CD8-positive, alpha-beta memory T cell (primary cell): ENCODE data around the gene AQP12B. TPM values are rescaled to one million over a fixed set of nuclear protein-coding genes. Genes with fewer than 3 reads are reported as not detected.
"Not testable (repeated sequence)": the region's sequence is repeated elsewhere in the genome, so short reads cannot be mapped to it uniquely, and the experiment has no call there.

Source experiments
- CTCF ChIA-PET: fragments of 350-600 bp; sonication (Branson Sonifier 250); formaldehyde crosslinking; loops from one replicate; lab custom pipeline; 2021; ENCODE audit warnings: antibody characterized with exemption; lab: Charles Lee
- POLR2A ChIA-PET: fragments of 350-600 bp; sonication (Branson Sonifier 250); formaldehyde crosslinking; loops from one replicate; lab custom pipeline; 2021; ENCODE audit warnings: antibody characterized with exemption; lab: Charles Lee
- DNase-seq, 5 donors: peaks; one replicate each; pipeline versions ENCODE4 v3.0.0 to v3.0.0-alpha.2; 2020 to 2022; ENCODE audit warnings: mixed read lengths in 1 of 5
- H3K27ac ChIP-seq: one replicate; pipeline ENCODE4 v1.7.0; 2013; ENCODE audit warnings: low read depth, mild to moderate bottlenecking, low read length, moderate library complexity
- H3K27me3 ChIP-seq: 2 replicates; pipeline ENCODE4 v1.7.0; 2013; ENCODE audit warnings: low read length, mild to moderate bottlenecking; ENCODE audit not compliant: insufficient read depth, poor library complexity, severe bottlenecking
- H3K36me3 ChIP-seq: 2 replicates; pipeline ENCODE4 v1.7.0; 2013; ENCODE audit warnings: mild to moderate bottlenecking, low read length, moderate library complexity; ENCODE audit not compliant: insufficient read depth
- H3K4me1 ChIP-seq: 2 replicates; pipeline ENCODE4 v1.7.0; 2013; ENCODE audit warnings: mild to moderate bottlenecking, low read length, moderate library complexity; ENCODE audit not compliant: insufficient read depth
- H3K4me3 ChIP-seq: 2 replicates; pipeline ENCODE4 v1.7.0; 2013; ENCODE audit warnings: mild to moderate bottlenecking, low read length
- H3K9me3 ChIP-seq: 2 replicates; pipeline ENCODE4 v1.7.0; 2013; ENCODE audit warnings: mild to moderate bottlenecking, low read length
- H3K27ac Mint-ChIP-seq, 8 donors: one replicate each; pipeline ENCODE4 v1.8.0; 2020 to 2021; ENCODE audit warnings: mixed read lengths in 8 of 8, mild to moderate bottlenecking in 6 of 8, inconsistent platforms in 3 of 8, moderate library complexity in 3 of 8
- H3K27me3 Mint-ChIP-seq, 2 donors: one replicate each; pipeline ENCODE4 v1.8.0; 2020 to 2021; ENCODE audit warnings: mixed read lengths in 2 of 2, mild to moderate bottlenecking in 1 of 2, moderate library complexity in 1 of 2
- H3K36me3 Mint-ChIP-seq, 3 donors: one replicate each; pipeline ENCODE4 v1.8.0; 2020 to 2021; ENCODE audit warnings: mixed read lengths in 3 of 3, inconsistent platforms in 1 of 3, mild to moderate bottlenecking in 1 of 3
- H3K4me1 Mint-ChIP-seq, 3 donors: one replicate each; pipeline ENCODE4 v1.8.0; 2020 to 2021; ENCODE audit warnings: mixed read lengths in 3 of 3, inconsistent platforms in 1 of 3, mild to moderate bottlenecking in 1 of 3
- H3K4me3 Mint-ChIP-seq, 7 donors: one replicate each; pipeline ENCODE4 v1.8.0; 2020 to 2021; ENCODE audit warnings: mixed read lengths in 7 of 7, mild to moderate bottlenecking in 6 of 7, moderate library complexity in 4 of 7, inconsistent platforms in 2 of 7
- H3K9me3 Mint-ChIP-seq, 5 donors: one replicate each; pipeline ENCODE4 v1.8.0; 2020 to 2022; ENCODE audit warnings: mixed read lengths in 5 of 5, mild to moderate bottlenecking in 3 of 5, moderate library complexity in 2 of 5, inconsistent platforms in 1 of 5
- polyA plus RNA-seq: library from polyadenylated mRNA; unstranded; fragments of 300-500 nt; fragmentation: Illumina TruSeq; gene quantifications from one replicate; pipeline ENCODE4 v1.2.3, GENCODE V29; 2021
- total RNA-seq, 2 experiments: library from RNA; stranded (reverse); gene quantifications; one replicate each; pipeline ENCODE4 v1.2.3, GENCODE V29; 2021

AQP12B gene
- total and polyA plus RNA-seq, 3 experiments from 2014 or later = not detected

- no peaks in the 10 kb centered on the region for H3K27me3 ChIP-seq
- POLR2A ChIA-PET = no interaction called here
- H3K4me1 ChIP-seq = peaks cover 4% of the 10 kb centered on the region
- H3K4me3 Mint-ChIP-seq = peak overlapping the region in 2 of 7 donors; percentile 11 to 12
- no peaks in the 10 kb centered on the region for H3K36me3 Mint-ChIP-seq
- peaks cover 6 to 16% (median 11%) of the 10 kb centered on the region in 3 donors for H3K4me1 Mint-ChIP-seq
- DNase-seq = no peak
- H3K36me3 ChIP-seq = no peaks in the 10 kb centered on the region
- CTCF ChIA-PET = no interaction called here
- no peaks in the 10 kb centered on the region for H3K9me3 Mint-ChIP-seq
- H3K4me3 ChIP-seq = no peak overlapping the region
- H3K9me3 ChIP-seq = no peaks in the 10 kb centered on the region
- no peak overlapping the region for H3K27ac ChIP-seq
- peak overlapping the region in 7 of 8 donors; percentile 1 to 74 (median 40) for H3K27ac Mint-ChIP-seq
- no peaks in the 10 kb centered on the region for H3K27me3 Mint-ChIP-seq
Observed at GRCh38 chr2:240686460-240686859, 3.8 kb upstream of the AQP12B start.

GRCh38 chr2:240685771-240686371 is 3.2 kb upstream of the AQP12B start:
- H3K36me3 ChIP-seq = no peaks in the 10 kb centered on the region
- ChIA-PET POLR2A (no interaction called here), CTCF (no interaction called here)
- no peaks in the 10 kb centered on the region for H3K9me3 ChIP-seq
- no peaks in the 10 kb centered on the region for H3K36me3 Mint-ChIP-seq
- peak in 1 of 5 donors; percentile 47 for DNase-seq
- H3K4me1 Mint-ChIP-seq = peaks cover 6 to 16% (median 11%) of the 10 kb centered on the region in 3 donors
- no peak overlapping the region for H3K4me3 ChIP-seq
- peak overlapping the region in 6 of 8 donors; percentile 13 to 74 (median 64) for H3K27ac Mint-ChIP-seq
- peaks cover 4% of the 10 kb centered on the region for H3K4me1 ChIP-seq
- H3K27me3 ChIP-seq = no peaks in the 10 kb centered on the region
- H3K27me3 Mint-ChIP-seq = no peaks in the 10 kb centered on the region
- H3K9me3 Mint-ChIP-seq = no peaks in the 10 kb centered on the region
- H3K27ac ChIP-seq = no peak overlapping the region
- peak overlapping the region in 2 of 7 donors; percentile 11 to 12 for H3K4me3 Mint-ChIP-seq

GRCh38 chr2:240683980-240684728 is 1.5 kb upstream of the AQP12B start:
- POLR2A ChIA-PET, CTCF ChIA-PET, H3K27me3 Mint-ChIP-seq, H3K27me3 ChIP-seq, H3K9me3 ChIP-seq, H3K9me3 Mint-ChIP-seq, H3K36me3 Mint-ChIP-seq, DNase-seq, H3K4me1 ChIP-seq, H3K4me3 ChIP-seq, H3K27ac ChIP-seq, H3K36me3 ChIP-seq: not testable (repeated sequence)
- H3K4me1 Mint-ChIP-seq = peaks cover 6 to 16% (median 11%) of the 10 kb centered on the region in 3 donors
- peak overlapping the region in 2 of 8 donors; percentile 47 to 70 for H3K27ac Mint-ChIP-seq
- H3K4me3 Mint-ChIP-seq = peak overlapping the region in 6 of 7 donors; percentile 23 to 76 (median 68)

GRCh38 chr2:240683329-240683979 is 769 bp upstream of the AQP12B start:
- H3K4me1 ChIP-seq, H3K36me3 ChIP-seq, H3K9me3 Mint-ChIP-seq, DNase-seq, H3K27me3 Mint-ChIP-seq, H3K4me3 ChIP-seq, H3K36me3 Mint-ChIP-seq, POLR2A ChIA-PET, CTCF ChIA-PET, H3K27ac ChIP-seq, H3K9me3 ChIP-seq, H3K27me3 ChIP-seq: not testable (repeated sequence)
- peak overlapping the region in 6 of 7 donors; percentile 23 to 70 (median 58) for H3K4me3 Mint-ChIP-seq
- peaks cover 6 to 16% (median 11%) of the 10 kb centered on the region in 3 donors for H3K4me1 Mint-ChIP-seq
- peak overlapping the region in 1 of 8 donors; percentile 36 for H3K27ac Mint-ChIP-seq

- H3K27ac ChIP-seq, H3K9me3 Mint-ChIP-seq, H3K27me3 Mint-ChIP-seq, H3K36me3 ChIP-seq, H3K36me3 Mint-ChIP-seq, H3K4me1 ChIP-seq, POLR2A ChIA-PET, H3K4me3 Mint-ChIP-seq, DNase-seq, H3K4me1 Mint-ChIP-seq, H3K27me3 ChIP-seq, CTCF ChIA-PET, H3K9me3 ChIP-seq, H3K4me3 ChIP-seq, H3K27ac Mint-ChIP-seq: not testable (repeated sequence)
Observed at GRCh38 chr2:240680185-240680584, 2.5 kb downstream of the AQP12B start.

- H3K36me3 ChIP-seq, H3K27me3 ChIP-seq, H3K27ac ChIP-seq, H3K9me3 Mint-ChIP-seq, H3K4me3 Mint-ChIP-seq, DNase-seq, H3K4me3 ChIP-seq, H3K4me1 ChIP-seq, POLR2A ChIA-PET, CTCF ChIA-PET, H3K27ac Mint-ChIP-seq, H3K27me3 Mint-ChIP-seq, H3K4me1 Mint-ChIP-seq, H3K9me3 ChIP-seq, H3K36me3 Mint-ChIP-seq: not testable (repeated sequence)
Observed at GRCh38 chr2:240678909-240679308, 3.8 kb downstream of the AQP12B start.

- H3K36me3 Mint-ChIP-seq, H3K4me3 ChIP-seq, H3K27ac ChIP-seq, DNase-seq, H3K4me1 ChIP-seq, H3K27me3 Mint-ChIP-seq, H3K4me1 Mint-ChIP-seq, CTCF ChIA-PET, H3K36me3 ChIP-seq, H3K27ac Mint-ChIP-seq, H3K27me3 ChIP-seq, H3K4me3 Mint-ChIP-seq, H3K9me3 ChIP-seq, H3K9me3 Mint-ChIP-seq, POLR2A ChIA-PET: not testable (repeated sequence)
Observed at GRCh38 chr2:240678043-240678442, 4.6 kb downstream of the AQP12B start.

- H3K9me3 Mint-ChIP-seq, H3K27ac Mint-ChIP-seq, CTCF ChIA-PET: not testable (repeated sequence)
Observed at GRCh38 chr2:240675345-240675744, 7.3 kb downstream of the AQP12B start.

More at GRCh38 chr2:240675345-240675744, 7.3 kb downstream of the AQP12B start:
- H3K4me3 Mint-ChIP-seq, POLR2A ChIA-PET, H3K9me3 ChIP-seq, H3K36me3 ChIP-seq, DNase-seq, H3K27me3 Mint-ChIP-seq, H3K27me3 ChIP-seq, H3K4me1 ChIP-seq, H3K4me3 ChIP-seq, H3K4me1 Mint-ChIP-seq, H3K27ac ChIP-seq, H3K36me3 Mint-ChIP-seq: not testable (repeated sequence)
